Hepatocyte (in vitro differentiated cells): ENCODE results near the gene DET1. TPM values are rescaled to one million over a fixed set of nuclear protein-coding genes. Genes with fewer than 3 reads are reported as not detected.
A peak's percentile ranks its signal among the peaks of the same experiment; 100 is the strongest.
"Not testable (repeated sequence)": the region's sequence is repeated elsewhere in the genome, so short reads cannot be mapped to it uniquely, and the experiment has no call there.

Experiments
- DNase-seq: peaks from one replicate; pipeline ENCODE4 v3.0.0-alpha.2; 2016; ENCODE audit warnings: low spot score
- H2AFZ ChIP-seq: fragments of 200-600 bp; sonication (generic); 2 replicates; pipeline ENCODE4 v1.6.0; 2016; ENCODE audit warnings: antibody characterized with exemption, mild to moderate bottlenecking
- H3K27ac ChIP-seq: fragments of 200-600 bp; sonication (generic); 2 replicates; pipeline ENCODE4 v1.5.1; 2016; ENCODE audit warnings: mild to moderate bottlenecking
- H3K27me3 ChIP-seq: fragments of 200-600 bp; sonication (generic); 2 replicates; pipeline ENCODE4 v1.6.1; 2016
- H3K36me3 ChIP-seq: fragments of 200-600 bp; sonication (generic); replicated peaks from 2 replicates; pipeline ENCODE4 v1.5.1; 2016; ENCODE audit warnings: low read depth; ENCODE audit not compliant: insufficient read depth
- H3K4me1 ChIP-seq: fragments of 200-600 bp; sonication (generic); 2 replicates; pipeline ENCODE4 v1.5.1; 2016; ENCODE audit warnings: mild to moderate bottlenecking, moderate library complexity; ENCODE audit not compliant: insufficient read depth
- H3K4me2 ChIP-seq: fragments of 200-600 bp; sonication (generic); 2 replicates; pipeline ENCODE4 v1.6.0; 2016
- H3K4me3 ChIP-seq: fragments of 200-600 bp; sonication (generic); 2 replicates; pipeline ENCODE4 v1.5.1; 2016; ENCODE audit warnings: mild to moderate bottlenecking
- H3K79me2 ChIP-seq: fragments of 200-600 bp; sonication (generic); 2 replicates; pipeline ENCODE4 v1.6.0; 2017; ENCODE audit warnings: mild to moderate bottlenecking
- H3K9me2 ChIP-seq: fragments of 200-600 bp; sonication (generic); replicated peaks from 2 replicates; pipeline ENCODE4 v1.6.0; 2017; ENCODE audit warnings: mild to moderate bottlenecking; ENCODE audit not compliant: insufficient read depth
- H3K9me3 ChIP-seq: fragments of 200-600 bp; sonication (generic); 2 replicates; pipeline ENCODE4 v1.5.1; 2016; ENCODE audit warnings: low read depth, mild to moderate bottlenecking
- H4K20me1 ChIP-seq: fragments of 200-600 bp; sonication (generic); 2 replicates; pipeline ENCODE4 v1.6.0; 2016; ENCODE audit warnings: mild to moderate bottlenecking; ENCODE audit not compliant: insufficient read depth, poor library complexity, severe bottlenecking
- EZH2 ChIP-seq: fragments of 200-600 bp; sonication (generic); IDR thresholded peaks from 2 replicates; pipeline ENCODE4 v1.6.1; 2016; ENCODE audit warnings: antibody characterized with exemption, mild to moderate bottlenecking, borderline replicate concordance
- EZH2phosphoT487 ChIP-seq: fragments of 200-600 bp; sonication (generic); IDR thresholded peaks from one replicate; pipeline ENCODE4 v1.6.1; 2018; ENCODE audit warnings: antibody characterized with exemption, mild to moderate bottlenecking, low read depth, moderate library complexity; ENCODE audit not compliant: unreplicated experiment, severe bottlenecking
- WGBS: methylation state at CpG from one replicate; pipeline ENCODE4 v1.1.6; 2016; ENCODE audit warnings: low lambda C conversion rate; ENCODE audit errors: missing lambda C conversion rate; 5-methylcytosine and 5-hydroxymethylcytosine counted together
- polyA plus RNA-seq: library from polyadenylated mRNA; unstranded; fragments of >200 nt; fragmentation: Nextera tagmentation; extraction: Ambion mirVana; gene quantifications from 2 replicates; pipeline ENCODE4 v1.2.1, GENCODE V29; 2016
- total RNA-seq: library from RNA; depleted of rRNA; stranded (reverse); fragments of >200 nt; gene quantifications from 2 replicates; pipeline ENCODE4 v1.2.3, GENCODE V29; 2014
- TF ChIP-seq, protein P1 (sequence below): fragments of 200-600 bp; sonication (generic); IDR thresholded peaks from 2 replicates; pipeline ENCODE4 v1.5.1; 2016; ENCODE audit warnings: antibody characterized with exemption, mild to moderate bottlenecking; ENCODE audit not compliant: poor library complexity

The DET1 gene
- total and polyA plus RNA-seq, 2 experiments from 2014 or later, result 4.0 to 7.2 TPM

DNA sequence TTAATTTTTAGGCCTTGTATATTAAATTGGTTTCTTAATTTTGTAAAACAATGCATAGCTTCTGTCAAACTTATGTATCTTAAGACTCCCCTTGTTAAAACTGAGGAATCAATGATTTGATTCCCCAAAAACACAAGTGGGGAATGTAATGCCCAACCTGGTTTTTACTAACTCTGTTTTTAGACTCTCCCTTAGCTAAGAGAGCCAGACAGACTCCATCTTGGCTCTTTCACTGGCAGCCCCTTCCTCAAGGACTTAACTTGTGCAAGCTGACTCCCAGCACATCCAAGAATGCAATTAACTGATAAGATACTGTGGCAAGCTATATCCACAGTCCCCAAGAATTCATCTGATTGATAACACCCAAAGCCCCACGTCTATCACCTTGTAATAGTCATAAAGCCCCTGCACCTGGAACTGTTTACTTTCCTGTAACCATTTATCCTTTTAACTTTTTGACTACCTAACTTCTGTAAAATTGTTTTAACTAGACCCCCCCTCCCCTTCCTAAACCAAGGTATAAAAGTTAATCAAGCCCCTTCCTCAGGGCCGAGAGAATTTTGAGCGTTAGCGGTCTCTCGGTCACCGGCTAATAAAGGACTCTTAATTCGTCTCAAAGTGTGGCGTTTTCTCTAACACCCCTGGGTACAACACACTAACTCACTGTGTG, 768 bp downstream of the DET1 start:
- not testable (repeated sequence) for H3K9me2 ChIP-seq, H4K20me1 ChIP-seq, H3K27me3 ChIP-seq, DNase-seq, H3K36me3 ChIP-seq, H3K9me3 ChIP-seq
- Histone ChIP-seq H3K79me2 (peaks cover 11% of the 10 kb centered on the region), H2AFZ (peak overlapping the region; percentile 98), H3K4me3 (peak overlapping the region; percentile 88), H3K4me1 (peaks cover 27% of the 10 kb centered on the region), H3K4me2 (peak overlapping the region; percentile 88), H3K27ac (peak overlapping the region; percentile 97)
- 12% methylated on average over 7 of the region's 8 CpGs for WGBS

DNA sequence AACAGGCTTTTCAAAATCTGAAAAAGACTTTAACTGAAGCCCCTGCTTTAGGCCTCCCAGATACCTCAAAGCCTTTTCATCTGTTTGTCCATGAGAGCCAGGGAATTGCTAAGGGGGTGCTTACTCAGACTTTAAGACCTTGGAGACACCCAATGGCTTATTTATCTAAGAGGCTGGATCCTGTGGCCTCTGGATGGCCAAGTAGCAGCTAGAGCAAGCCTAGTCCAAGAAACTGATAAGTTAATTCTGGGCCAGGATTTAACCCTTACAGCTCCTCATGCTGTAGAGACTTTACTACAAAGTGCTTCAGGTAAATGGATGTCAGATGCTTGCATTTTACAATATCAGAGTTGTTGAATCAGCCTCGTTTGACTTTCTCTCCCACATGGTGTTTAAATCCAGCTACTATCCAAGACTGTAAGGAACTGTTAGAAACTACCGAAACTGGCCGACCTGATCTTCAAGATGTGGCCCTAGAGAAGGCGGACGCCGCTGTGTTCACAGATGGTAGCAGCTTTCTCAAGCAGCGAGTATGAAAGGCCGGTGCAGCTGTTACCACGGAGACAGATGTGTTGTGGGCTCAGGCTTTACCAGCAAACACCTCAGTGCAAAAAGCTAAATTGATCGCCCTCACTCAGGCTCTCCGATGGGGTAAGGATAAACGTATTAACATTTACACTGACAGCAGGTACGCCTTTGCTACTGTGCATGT, 3.3 kb downstream of the DET1 start:
- TF ChIP-seq, protein P1, sequence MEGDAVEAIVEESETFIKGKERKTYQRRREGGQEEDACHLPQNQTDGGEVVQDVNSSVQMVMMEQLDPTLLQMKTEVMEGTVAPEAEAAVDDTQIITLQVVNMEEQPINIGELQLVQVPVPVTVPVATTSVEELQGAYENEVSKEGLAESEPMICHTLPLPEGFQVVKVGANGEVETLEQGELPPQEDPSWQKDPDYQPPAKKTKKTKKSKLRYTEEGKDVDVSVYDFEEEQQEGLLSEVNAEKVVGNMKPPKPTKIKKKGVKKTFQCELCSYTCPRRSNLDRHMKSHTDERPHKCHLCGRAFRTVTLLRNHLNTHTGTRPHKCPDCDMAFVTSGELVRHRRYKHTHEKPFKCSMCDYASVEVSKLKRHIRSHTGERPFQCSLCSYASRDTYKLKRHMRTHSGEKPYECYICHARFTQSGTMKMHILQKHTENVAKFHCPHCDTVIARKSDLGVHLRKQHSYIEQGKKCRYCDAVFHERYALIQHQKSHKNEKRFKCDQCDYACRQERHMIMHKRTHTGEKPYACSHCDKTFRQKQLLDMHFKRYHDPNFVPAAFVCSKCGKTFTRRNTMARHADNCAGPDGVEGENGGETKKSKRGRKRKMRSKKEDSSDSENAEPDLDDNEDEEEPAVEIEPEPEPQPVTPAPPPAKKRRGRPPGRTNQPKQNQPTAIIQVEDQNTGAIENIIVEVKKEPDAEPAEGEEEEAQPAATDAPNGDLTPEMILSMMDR, result no peak
- no peak for TF ChIP-seq EZH2phosphoT487
- no peak for TF ChIP-seq EZH2
- Histone ChIP-seq H4K20me1 (no peaks in the 10 kb centered on the region), H3K4me3 (no peak overlapping the region), H3K9me2 (no peaks in the 10 kb centered on the region), H3K79me2 (peaks cover 11% of the 10 kb centered on the region), H3K27ac (peak overlapping the region; percentile 81), H3K9me3 (no peaks in the 10 kb centered on the region), H2AFZ (no peak overlapping the region), H3K36me3 (no peaks in the 10 kb centered on the region), H3K4me2 (peak overlapping the region; percentile 44), H3K27me3 (no peaks in the 10 kb centered on the region), H3K4me1 (peaks cover 32% of the 10 kb centered on the region)
- WGBS, result 67% methylated on average over 13 of the region's 13 CpGs
- DNase-seq, result peak; percentile 38

DNA sequence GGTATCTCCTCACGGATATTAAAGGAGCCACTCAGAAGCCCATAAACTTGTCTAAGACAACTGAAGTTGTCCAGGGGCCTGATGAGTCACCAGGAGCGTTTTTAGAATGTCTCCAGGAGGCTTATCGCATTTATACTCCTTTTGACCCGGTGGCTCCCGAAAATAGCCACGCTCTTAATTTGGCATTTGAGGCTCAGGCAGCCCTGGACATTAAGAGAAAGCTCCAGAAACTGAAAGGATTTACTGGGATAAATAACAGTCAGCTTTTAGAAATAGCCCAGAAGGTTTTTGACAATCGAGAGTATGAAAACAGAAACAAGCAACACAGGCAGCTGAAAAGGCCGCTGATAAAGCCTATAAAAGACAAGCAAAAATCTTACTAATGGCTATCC, 4.1 kb downstream of the DET1 start:
- H3K4me2 ChIP-seq, result peak overlapping the region; percentile 44
- H3K27ac ChIP-seq, result peak overlapping the region; percentile 81

More for the DNA sequence above, 4.1 kb downstream of the DET1 start:
- Histone ChIP-seq H3K27me3 (no peaks in the 10 kb centered on the region), H3K4me3 (no peak overlapping the region), H2AFZ (no peak overlapping the region), H3K9me2 (no peaks in the 10 kb centered on the region), H4K20me1 (no peaks in the 10 kb centered on the region), H3K4me1 (peaks cover 32% of the 10 kb centered on the region), H3K36me3 (no peaks in the 10 kb centered on the region), H3K9me3 (no peaks in the 10 kb centered on the region), H3K79me2 (peaks cover 11% of the 10 kb centered on the region)
- 26% methylated on average over 8 of the region's 8 CpGs for WGBS
- DNase-seq, result peak; percentile 69
- TF ChIP-seq EZH2, result no peak
- TF ChIP-seq, protein P1, result no peak
